KG1 (cell line): ENCODE data around the gene HHAT.
"Not testable (repeated sequence)": the region's sequence is repeated elsewhere in the genome, so short reads cannot be mapped to it uniquely, and the experiment has no call there.

Experiments used
- DNase-seq: peaks from one replicate; lab custom pipeline; 2025; lab: John Stamatoyannopoulos, UW

Gene HHAT

DNA sequence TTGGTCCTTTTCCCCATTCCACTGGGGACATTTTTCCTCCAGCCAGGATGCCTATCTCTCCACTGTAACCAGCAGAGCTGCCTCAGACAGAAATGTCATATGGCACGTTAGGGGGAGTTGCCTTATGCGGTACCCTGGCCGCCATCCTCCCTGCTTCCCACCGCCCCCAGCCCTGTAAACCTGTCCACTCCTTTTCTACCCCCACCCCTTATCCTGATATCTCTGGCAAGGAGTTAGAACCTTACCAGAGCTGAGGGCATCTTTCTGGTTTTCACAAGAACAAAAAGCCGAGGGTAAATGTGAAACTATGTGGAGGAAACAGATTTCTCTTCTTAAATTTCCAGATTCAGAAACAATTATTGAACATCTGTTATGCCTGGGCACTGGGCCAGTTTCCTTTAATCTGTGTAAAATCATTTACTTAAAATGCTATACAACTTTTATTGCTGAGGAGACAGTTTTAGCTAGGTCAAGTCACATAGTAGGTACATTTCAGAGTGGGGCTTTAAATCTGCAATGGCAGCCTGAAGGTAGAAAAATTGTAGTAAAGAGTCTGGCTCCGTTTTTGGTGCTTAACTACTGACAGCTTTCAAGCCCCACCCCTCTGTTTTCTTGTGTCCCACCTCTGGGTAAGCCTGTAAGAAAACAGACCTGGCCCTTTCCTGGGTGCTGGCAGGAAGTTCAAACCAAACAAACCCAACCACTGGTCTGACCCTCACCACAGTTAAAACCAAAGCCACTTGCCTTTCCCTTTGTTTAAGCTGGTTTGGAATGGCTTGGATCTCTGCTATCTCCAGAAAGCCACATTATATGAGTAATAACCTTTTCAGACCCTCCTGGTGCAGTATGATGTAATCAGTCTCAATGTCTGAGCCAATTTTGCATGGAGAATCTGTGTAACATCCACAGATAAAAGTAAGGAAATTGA is 319.0 kb downstream of the HHAT start:
- DNase-seq: no peak

DNA sequence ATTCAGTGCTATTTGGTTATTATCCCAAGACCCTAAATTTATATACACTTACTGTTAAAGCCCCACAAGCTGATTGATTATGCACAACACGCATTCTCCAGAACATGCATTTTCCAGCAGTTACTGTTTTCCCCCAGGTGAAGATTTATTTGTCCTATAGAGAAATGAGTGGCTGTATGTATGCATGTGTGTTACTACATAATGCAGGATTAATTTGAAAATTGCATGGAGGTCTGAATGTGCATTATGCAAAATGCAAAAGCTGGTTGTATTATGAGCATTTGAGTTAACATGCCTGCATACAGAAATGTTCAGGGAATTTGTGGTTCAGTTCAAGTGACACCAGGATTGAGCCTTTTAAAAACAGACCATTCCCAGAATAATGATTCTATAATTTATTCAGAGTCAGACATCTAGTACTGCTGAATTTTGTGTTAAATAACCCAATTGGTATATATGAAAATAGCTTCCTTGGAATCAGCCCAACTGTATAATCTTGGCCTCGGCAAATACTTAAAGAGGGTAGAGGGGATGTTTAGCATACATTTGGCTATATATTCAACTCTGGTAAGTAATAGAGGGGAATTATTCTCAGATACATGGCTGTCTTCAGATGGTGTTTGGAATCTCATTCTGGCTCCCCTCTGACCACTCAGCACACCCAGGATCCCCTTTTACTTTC is 320.0 kb downstream of the HHAT start:
- DNase-seq: no peak

DNA sequence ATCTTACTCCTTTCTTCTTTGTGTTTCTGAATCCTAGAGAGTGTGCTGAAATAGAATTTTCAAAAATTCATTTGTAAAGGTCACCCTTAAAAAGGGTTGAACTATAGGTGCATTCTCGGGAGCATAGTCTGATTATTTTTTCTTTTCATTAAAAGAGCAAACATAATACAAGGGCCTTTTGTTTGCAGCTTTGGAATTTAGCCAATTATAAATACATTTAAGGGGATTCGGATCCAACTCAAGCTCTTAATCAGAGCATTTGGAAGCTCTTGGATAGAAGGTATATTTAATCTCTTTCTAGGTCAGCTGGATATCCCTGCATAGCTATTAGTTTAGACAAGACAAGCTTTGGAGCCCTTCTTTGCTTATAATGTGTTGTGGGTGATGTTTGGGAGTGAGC is 321.7 kb downstream of the HHAT start:
- no peak for DNase-seq

DNA sequence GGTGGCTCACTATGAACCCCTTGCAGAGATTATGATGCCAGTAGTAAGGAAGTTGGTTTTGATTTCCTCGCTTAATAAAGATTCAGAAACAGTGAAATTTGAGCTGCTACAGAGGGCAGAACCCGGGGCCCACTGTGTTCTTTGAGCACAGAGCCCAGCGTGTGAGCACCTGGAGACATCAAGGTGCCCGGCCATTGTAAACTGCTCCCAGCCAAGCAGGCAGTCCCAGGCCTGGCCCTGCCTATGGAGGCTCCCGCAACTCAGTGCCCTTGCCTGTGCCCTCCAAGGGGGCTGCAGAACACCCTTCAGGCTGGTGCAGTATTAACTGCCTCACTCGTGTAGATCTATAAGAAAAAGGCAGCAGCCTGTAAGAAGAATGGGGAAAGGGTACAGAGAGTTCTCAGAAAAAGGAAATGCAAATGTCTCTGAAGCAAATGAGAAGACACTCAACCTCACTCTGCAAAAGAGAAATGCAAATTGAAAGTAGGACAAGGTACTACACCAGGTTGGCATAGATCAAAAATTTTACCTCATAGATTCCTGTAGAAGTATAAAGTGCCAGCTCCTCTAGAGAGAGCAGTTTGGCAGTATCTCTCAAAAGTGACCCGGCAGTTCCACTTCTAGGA is 323.7 kb downstream of the HHAT start:
- DNase-seq: no peak

DNA sequence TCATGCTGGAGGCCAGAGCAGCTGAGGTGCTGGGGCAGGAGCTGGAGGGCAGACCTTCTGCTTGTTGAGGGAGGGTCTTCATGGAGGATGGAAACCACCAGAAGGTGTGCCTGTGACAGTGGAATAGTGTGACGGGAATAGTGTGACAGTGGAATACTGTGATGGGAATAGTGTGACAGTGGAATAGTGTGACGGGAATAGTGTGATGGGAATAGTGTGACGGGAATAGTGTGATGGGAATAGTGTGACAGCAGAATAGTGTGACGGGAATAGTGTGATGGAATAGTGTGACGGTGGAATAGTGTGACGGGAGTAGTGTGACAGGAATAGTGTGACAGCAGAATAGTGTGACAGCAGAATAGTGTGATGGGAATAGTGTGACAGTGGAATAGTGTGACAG is 325.1 kb downstream of the HHAT start:
- no peak for DNase-seq

DNA sequence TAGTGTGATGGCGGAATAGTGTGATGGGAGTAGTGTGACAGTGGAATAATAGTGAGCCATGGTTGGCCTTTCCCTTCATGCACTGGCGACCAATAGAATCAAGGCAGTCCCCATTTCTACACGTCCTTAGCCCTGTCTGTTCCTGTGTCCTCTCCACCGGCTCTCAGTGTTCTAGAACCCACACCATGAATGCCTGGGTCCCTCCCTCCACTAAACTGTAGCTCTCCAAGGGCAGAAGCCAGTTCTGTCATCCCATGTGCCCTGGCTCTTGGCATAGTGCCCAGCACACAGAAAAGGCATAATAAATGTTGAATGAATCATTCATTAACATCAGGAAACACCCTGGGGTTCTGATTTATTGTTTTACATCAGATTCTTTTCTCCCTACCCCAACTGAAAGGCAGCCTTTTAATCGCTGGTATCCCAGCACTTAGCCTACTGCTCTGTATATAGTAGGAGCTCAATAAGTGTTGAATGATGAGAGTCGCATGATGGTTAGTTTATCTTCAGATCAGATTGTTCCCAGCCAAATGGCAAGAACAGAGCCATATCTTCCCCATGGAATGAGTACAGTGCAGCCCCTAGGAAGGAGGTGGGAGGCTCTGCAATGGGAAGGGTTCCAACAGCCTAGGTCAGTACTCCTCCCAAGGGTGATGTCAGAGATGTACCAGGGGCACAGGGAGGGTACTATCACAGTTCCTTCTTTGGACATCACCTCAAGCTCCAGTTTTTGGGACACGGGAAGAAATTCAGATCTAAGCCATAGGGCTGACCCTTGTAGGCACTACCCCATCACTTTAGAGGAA is 325.7 kb downstream of the HHAT start:
- DNase-seq: no peak

- DNase-seq: no peak
Measured at GRCh38 chr1:210655511-210655910, 326.8 kb downstream of the HHAT start.

GRCh38 chr1:210657806-210658205 is 329.1 kb downstream of the HHAT start:
- no peak for DNase-seq

DNA sequence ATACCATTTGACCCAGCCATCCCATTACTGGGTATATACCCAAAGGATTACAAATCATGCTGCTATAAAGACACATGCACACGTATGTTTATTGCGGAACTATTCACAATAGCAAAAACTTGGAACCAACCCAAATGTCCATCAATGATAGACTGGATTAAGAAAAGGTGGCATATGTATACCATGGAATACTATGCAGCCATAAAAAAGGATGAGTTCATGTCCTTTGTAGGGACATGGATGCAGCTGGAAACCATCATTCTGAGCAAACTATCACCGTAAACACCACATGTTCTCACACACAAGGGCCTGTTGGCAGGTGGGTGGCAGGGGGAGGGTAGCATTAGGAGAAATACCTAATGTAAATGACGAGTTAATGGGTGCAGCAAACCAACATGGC is 332.8 kb downstream of the HHAT start:
- DNase-seq: not testable (repeated sequence)

- DNase-seq: no peak
Measured at GRCh38 chr1:210662291-210663050, 333.8 kb downstream of the HHAT start.

- no peak for DNase-seq
Measured at GRCh38 chr1:210663730-210664573, 335.2 kb downstream of the HHAT start.

GRCh38 chr1:210669951-210670350 is 341.2 kb downstream of the HHAT start:
- no peak for DNase-seq

DNA sequence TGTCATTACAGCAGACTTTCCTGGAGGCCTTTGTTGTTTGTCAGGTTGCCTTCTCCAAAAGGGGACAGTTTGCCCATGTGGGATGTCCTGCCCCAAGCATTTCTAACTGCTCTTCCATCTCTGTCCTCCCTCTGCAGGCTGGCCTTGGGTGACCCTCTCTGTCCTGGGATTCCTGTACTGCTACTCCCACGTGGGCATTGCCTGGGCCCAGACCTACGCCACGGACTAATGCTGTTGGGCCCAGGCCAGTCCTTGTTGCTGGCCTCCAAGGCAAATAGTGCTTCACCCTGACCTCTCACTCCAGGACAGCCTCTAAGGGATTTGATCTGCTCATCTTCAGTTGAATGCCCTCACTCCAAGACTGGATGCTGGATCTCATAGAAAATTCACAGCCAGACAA is 345.4 kb downstream of the HHAT start:
- DNase-seq: no peak

GRCh38 chr1:210676539-210676938 is 347.8 kb downstream of the HHAT start:
- no peak for DNase-seq

- no peak for DNase-seq
Measured at GRCh38 chr1:210677533-210677932, 348.8 kb downstream of the HHAT start.

GRCh38 chr1:210678306-210678705 is 349.6 kb downstream of the HHAT start:
- no peak for DNase-seq

DNA sequence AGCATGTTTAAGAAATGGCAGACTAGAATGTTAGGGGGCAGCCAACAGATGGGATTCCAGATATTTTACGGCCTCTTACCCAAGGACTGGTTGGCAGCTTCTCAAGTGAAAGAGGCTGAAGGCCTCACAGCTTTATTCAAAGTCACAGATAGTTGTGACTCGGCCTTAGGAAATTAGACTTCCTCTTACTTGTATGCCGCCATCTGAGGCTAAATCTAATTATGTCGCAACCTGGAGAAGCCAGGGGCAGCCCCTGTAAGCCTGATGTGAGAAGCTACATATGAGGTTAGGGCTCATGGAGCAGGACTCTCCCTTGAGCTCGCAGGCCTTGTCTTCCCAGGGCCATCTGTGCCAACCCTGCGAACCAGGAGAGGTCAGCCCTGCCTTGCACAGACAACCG is 352.5 kb downstream of the HHAT start:
- DNase-seq: peak; percentile 30

DNA sequence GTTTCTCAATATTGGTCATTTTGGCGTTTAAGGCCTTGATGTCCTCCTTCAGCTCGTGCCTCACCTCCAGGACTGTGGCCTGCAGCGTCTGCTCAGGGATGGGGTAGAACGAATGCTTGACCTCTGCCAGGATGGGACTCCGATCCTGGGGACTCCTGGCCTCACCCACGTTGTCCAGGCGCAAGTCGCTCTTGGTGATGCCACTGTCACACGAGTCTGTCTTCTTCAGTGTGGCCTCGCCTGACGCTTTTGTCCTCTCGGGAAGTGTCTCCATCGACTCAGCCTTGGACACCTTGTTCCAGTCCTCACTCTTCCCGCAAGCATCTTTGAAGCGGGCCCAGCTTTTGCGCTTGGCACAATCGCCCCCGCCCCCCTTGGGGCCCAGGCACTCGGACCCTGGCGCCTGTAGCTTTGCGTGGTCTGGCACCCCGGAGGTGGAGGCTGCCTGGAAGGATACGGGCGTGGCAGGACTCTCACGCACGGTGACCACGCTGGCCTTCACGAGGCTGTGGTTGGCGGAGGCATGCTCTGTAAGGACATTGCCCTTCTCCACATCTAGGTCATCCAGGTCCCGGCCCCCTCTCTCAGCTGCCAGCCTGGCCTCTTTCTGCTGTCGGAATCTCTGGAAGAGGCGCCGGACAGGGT is 354.8 kb downstream of the HHAT start:
- DNase-seq: no peak

DNA sequence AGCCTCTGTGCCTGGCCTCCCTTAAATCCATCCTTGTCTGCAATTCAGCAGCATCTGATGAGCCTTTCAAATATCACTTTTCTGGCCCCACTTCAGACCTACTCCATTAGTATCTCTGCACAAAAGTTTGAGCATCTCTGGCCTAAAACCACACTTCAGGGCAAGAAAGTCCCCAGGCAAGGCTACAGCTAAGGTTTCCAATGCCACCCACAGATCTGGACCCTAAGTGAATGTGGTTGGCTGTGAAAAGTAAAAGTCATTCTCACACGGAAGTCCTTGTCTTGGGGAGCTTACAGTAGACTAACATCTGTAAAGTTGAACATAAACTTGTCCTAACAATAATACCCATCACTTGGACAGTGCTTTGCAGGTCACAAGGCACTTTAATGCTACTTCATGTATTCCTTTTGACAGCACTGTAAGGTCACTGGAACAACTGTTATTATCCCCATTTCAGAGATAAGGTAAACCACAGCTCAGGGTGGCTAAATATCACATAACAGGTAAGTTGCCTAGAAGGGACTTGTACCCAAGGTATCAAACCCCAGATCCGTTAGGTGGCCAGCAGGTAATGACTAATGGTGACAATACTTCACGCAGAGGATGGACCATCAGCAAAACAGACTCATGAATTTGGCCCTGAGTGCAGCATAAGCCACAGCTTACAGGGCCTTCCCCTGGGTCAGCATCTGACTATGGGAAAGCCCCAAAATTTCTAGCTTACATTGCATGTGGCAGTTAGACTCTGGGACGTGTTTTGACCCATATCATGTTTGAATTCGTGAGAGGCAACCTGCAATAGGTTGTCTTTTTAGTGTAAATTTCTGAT is 356.0 kb downstream of the HHAT start:
- no peak for DNase-seq
